Pulmonary artery endothelial cell (primary cell): ENCODE measurements around the gene FGD1. TPM values are rescaled to one million over a fixed set of nuclear protein-coding genes. Genes with fewer than 3 reads are reported as not detected.
"Not testable (repeated sequence)": the region's sequence is repeated elsewhere in the genome, so short reads cannot be mapped to it uniquely, and the experiment has no call there.

Experiments used
- DNase-seq: peaks from one replicate; pipeline ENCODE4 v3.0.0-alpha.2; 2011; ENCODE audit warnings: low read depth, low spot score
- total RNA-seq: library from RNA; depleted of rRNA; stranded (reverse); fragments of >200 nt; gene quantifications from 2 replicates; pipeline ENCODE4 v1.2.3, GENCODE V29; 2014

The FGD1 gene
- total RNA-seq, result 2.3 and 2.7 TPM in 2 replicates

DNA sequence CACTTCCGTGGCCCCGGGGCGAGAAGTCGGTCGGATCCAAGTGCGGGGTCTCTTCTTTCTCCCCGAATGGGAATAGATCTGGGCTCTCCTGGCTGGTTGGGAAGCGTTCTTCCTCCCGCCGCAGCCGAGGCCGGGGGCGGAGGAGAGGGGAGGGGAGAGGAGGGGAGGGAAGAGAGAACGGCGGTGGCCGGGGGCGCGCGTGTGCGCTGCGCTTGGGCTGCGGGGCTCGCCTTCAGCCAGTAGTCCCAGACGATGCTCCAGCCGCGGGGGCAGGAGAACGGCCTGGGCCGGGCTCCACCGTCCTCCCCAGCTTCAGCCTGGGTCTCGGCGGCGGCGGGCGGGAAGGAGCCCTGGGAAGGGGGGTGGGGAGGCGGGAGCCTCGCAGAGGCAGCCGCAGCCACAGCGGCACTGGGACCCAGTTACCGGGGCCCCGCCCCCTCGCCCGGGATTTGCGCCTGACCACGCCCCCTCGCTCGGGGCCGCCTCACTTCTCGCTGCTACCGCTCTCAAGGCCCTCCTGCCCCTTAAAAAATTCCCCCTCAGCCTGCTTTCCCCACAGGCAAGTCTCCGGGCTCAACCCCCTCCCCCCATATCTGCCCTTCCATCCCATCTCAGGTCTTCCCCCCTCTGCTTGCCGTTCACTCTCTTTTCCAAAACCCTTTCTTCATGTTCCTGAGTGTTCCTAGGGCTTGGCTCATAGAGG, at the start of gene FGD1:
FGD1 (minus strand) TSS at position 421 of the 703 bp plus-strand sequence. CDS start 802 bp downstream, outside the sequence.
- DNase-seq, result no peak

DNA sequence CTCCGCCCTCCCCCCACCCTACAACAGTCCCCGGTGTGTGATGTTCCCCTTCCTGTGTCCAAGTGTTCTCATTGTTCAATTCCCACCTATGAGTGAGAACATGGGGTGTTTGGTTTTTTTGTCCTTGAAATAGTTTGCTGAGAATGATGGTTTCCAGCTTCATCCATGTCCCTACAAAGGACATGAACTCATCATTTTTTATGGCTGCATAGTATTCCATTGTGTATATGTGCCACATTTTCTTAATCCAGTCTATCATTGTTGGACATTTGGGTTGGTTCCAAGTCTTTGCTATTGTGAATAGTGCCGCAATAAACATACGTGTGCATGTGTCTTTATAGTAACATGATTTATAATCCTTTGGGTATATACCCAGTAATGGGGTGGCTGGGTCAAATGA, 46.2 kb upstream of the FGD1 start:
- not testable (repeated sequence) for DNase-seq

DNA sequence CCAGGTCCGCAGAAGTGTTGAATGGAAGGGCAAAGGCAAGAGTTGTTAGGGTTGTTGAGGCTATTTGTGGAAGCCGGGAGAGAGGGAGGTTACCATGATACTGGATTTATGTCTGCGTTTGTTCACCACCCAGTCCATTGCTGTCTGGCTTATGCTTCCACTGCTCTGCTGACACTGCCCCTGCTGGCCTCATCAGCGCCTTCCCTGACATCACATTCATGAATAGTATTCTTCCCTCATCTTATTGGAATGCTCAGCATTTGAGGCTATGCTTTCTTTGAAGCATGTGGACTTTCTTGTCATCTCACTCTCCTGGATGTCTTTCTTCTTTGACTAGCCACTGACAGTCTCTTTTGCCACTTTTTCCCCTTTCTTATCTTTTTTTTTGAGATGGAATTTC, 44.3 kb upstream of the FGD1 start:
- no peak for DNase-seq

DNA sequence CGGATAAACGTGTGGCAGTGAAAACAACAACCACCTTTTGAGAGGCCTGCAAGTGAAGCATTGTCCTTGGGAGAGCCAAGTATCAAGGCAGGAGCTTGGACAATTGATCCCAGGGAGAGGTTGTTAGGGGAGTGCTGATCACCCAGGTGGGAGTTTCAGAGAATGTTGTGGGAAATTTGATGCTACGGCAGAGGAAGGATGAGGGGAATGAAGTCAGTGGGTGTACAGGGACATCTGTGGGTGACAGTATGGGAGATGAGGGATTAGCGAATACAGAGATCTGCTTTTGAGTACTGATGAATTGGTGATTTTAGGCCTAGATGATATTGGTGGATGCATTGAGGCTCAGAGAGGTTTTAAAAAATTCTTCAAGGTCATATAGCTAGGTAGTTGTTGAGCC, 38.2 kb upstream of the FGD1 start:
- DNase-seq, result no peak

DNA sequence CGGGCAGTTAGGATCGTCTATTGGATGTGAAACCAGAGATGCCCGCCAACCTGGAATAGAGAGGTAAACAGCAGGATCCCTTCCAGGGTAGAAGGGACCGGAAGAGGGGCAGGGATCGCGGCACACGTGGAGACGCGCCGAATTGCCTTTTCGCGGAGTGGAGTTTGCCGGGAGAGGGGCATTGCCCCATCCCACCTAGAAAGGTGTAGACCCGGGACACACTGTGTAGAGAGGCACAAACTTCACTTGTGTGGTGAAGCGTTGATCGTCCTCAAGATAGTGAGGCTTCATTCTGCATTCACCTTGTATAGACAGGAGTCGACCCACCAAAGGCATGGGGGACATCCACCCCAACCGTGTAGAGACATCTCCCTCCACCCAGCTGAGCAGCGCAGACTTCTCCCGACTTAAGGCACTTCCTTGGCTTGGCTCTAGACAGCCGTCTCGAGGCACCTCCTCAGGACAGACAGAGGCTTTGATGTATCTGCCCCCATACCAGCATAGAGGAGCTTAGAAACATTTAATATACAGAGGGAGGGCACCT, 34.4 kb upstream of the FGD1 start:
- DNase-seq, result no peak

DNA sequence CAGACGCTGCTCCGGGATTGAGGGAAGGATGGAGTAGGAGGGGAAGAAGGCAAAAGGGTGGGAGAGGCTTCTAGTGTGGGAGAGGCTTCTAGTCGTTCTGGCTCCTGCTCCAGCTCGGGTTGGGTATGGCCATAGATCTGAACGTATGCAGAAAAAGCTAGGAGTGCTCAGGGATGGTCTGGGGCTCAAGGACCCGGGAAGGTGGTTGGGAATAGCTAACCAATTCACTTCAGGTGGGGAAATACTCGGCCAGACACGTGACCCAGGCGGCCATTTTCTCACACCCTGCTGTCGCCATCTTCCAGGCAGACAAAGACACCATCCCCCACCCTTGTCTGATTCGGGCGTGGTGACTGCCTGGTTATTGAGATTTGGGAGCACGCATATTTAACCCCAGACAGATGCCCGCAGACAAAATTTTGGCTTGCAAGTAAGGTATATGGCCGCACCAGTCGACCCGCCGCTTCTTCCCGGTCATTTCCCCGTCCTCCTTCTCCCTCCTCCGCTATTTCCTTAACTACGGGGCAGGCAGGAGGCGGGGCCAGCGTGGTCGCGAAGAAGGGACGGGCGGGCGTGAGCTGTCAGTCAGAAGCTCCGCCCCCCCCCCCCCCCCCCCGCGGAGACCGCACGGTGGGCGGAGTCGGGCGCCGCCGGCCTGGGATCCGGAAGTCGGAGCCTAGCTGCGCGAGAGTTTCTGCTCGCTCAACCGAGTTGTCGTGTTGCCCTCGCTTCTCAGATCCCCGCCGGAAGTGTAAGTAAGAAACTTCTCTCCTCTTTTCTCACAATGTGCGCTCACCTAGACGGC, 33.7 kb upstream of the FGD1 start, which contains the start of gene GNL3L:
GNL3L (plus strand) TSS at position 668 of the 805 bp plus-strand sequence. CDS start 2,348 bp downstream, outside the sequence.
- peak; percentile 37 for DNase-seq

DNA sequence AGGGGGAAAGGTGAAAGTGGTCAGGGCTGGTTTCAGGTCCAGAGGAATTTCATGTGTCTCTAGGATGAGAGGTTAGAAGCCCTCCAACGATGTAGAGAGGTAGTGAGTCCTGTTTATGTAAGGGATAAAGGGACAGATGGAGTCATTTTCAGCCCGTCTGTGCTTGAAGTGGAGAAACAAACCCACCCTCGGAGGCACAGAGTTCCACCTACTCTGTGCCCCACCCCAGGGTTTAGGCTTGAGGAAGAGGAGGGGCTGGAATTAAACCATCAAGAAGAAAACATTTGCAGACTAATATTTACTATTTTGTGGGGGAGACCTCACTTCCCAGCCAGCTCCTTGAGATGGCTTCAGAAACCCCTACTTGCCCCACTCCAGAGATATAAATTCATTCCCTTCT, 33.1 kb upstream of the FGD1 start:
- no peak for DNase-seq

DNA sequence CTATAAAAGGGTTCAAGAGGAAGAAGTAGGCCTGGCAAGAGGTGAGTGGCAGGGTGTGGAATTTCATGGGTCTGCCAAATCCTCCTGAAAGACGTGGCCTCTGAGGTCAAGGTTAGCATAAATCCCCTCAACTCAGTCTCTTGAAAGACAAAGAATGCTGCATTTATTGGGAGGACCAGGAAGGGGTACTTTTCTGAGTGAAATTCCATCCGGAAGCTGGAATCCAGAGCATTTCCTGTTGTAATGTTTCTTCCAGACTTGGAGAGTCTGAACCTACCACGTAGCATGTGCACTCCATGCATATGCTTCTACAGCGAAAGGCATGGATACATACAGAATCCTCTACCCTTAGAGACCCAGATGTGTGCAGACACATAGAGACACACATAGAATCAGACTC, 13.4 kb upstream of the FGD1 start:
- DNase-seq, result peak; percentile 49

DNA sequence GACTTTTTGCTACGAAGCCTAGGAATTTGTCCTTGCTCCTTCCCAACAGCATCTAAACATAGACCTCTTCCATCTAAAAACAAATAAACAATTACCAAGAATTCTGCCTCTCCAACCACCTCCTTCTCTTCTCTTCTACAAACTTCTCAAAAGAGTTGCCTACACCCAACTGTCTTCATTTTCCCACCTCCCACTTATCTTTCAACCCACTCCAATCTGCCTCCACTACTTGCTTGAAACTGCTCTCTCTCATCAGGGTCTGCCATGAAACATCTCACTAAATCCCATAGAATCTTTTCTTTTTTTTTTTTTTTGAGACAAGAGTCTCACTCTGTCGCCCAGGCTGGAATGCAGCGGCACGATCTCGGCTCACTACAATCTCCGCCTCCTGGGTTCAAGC, 902 bp upstream of the FGD1 start:
- no peak for DNase-seq

DNA sequence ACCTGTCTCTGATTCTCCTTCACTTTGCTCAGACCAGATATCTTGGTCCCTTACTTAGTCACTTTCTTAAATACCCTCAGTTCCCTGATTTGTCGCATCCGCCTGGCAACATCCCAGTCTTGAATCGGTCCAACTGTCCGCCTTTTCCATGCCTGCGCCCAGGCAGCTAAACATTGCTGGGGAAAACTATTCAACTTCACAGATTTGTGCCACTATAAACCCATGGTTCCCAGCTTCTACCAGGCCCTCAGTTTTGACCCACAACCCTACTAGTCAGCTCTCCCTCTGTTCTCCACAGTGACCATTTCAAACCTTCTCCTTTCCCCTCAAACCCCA, 451 bp upstream of the FGD1 start:
- no peak for DNase-seq

DNA sequence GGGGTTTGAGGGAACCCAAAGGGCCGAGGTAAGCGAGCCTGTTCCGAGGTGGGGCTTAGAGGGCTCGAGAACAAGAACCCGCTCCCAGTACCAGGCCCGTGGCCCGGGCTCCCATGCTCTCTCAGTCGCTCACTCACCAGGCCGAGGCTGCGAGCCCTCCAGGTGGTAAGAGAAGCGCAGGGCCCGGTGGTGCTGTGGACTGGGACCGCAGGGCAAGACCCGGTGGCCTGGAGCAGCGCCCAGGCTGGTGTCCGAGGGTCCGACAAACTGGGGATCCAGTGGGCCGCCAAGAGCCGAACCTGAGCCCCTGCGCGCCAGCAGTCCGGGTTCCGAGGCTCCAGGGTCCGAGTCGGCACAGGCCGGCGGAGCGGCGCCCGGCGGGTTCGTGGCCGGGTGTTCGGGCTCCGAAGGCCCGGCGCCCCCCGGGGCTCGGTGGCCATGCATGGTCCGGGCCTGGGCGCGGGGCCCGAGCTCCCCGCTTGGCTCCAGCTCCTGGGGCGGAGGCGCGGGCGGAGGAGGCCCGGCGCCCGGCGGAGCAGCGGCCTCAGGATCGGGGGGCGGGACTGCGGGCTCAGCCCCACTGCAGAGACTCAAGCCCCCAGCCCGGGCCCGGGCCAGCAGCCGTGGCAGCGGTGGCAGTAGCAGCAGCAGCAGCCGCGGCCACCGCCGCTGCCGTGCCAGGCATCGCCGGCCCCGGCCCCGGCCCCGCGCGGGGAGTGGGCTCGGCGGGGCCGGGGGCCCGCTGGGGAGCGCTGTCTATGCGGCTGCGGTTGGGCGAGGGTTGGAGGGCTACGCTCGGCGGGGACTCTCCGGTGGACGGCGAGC, 833 bp downstream of the FGD1 start:
- no peak for DNase-seq

DNA sequence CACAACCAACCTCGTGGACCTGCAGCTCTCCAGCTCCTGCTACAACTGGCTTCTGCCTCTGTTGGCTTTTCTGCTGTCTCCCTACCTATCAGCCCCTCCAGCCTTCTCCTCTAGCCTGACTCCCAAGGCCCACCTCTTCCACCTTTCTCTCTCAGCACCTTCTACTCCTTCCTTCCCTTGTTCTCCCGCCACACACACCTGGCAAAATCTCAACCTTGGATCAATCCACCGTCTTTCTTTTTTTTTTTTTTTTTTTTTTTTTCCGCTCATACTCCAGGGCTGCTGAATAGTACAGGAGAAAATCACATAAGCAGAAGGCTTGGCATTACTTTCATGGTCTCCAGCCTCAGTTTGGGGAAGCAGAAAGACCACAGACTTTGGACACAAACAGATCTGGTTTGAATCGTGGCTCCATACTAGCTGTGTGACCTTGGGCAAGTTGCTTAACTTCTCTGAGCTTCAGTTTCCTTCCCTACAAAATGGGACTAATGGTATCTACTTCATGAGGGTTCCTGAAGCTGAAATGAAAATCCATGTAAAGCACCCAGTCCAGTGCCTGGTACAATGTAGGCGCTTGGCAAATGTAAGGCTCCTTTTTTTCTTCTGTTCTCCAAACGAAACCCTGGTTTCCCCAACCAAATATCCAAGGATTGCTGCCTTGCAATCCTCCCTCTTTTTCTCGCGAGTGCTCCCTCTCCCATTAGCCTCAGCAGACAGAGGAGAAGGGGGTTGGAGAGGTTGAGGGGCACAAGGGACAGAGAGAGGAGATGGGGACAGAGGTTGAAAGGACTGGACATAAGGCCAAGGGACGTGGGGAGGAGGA, 1.7 kb downstream of the FGD1 start:
- DNase-seq, result no peak

DNA sequence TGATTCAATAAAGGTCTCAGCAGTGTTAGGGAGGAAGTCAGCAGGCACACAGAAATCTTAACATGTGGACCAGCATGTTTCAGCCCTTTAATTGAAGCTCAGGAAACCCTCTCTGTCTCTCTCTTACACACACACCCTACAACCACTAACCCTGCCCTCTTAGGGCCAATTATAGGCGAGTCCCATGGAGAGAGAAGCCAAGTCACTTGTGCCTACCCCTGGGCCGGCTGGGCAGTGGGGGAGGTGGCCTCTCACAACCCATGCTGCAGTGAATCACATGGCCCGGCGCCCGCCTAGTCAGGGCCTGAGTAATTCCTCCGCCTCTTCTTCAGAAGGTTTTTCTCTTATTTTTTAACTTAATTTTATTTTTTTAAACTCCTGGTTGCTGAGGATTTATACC, 3.7 kb downstream of the FGD1 start:
- DNase-seq, result no peak

DNA sequence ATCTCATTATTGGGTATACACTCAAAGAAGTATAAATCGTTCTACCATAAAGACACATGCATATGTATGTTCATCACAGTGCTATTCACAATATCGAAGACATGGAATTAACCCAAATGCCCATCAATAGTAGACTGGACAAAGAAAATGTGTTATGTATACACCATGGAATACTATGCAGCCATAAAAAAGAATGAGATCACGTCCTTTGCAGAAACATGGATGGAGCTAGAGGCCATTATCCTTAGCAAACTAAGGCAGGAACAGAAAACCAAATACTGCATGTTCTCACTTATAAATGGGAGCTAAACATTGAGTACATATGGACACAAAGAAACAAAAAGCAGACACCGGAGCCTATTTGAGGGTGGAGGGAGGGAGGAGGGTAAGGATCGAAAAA, 6.2 kb downstream of the FGD1 start:
- not testable (repeated sequence) for DNase-seq

DNA sequence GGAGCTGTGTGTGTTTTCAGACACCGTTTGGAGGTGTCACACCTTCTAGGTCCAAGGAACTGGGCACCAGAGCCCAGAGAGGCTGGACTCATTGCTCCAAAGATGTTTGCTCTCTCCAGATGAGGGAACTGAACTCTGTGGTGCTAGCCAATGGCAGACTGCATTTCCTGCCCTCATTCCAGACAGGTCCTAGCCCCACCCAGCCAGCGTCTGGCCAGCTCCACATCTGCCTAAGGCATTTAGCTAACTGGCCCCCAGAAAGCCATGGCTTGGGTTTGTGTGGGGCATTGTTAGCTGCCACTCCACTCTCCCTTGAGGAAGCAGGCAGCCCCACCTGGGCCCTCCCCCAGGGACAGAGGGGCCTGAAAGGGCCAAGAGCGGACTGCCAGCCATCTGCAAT, 11.4 kb downstream of the FGD1 start:
- DNase-seq, result no peak

DNA sequence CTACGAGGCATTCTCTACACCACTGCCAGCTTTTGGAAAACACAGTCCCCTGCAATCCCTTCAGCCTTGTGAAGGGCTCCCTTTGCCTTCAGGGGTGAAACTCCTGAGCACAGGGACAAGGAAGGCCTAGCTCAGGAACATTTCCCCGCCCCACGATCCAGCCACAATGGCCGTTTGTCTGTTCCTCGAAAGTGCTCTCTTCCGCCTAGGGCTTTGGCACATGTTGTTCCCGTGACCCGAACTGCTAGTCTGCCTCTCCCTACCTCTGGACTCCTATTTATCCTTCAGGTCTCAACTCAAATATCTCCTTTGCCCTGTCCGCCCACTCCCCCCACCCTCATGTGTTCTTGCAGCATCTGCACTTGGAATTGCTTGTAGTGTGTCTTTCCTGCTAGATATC, 12.1 kb downstream of the FGD1 start:
- DNase-seq, result no peak

DNA sequence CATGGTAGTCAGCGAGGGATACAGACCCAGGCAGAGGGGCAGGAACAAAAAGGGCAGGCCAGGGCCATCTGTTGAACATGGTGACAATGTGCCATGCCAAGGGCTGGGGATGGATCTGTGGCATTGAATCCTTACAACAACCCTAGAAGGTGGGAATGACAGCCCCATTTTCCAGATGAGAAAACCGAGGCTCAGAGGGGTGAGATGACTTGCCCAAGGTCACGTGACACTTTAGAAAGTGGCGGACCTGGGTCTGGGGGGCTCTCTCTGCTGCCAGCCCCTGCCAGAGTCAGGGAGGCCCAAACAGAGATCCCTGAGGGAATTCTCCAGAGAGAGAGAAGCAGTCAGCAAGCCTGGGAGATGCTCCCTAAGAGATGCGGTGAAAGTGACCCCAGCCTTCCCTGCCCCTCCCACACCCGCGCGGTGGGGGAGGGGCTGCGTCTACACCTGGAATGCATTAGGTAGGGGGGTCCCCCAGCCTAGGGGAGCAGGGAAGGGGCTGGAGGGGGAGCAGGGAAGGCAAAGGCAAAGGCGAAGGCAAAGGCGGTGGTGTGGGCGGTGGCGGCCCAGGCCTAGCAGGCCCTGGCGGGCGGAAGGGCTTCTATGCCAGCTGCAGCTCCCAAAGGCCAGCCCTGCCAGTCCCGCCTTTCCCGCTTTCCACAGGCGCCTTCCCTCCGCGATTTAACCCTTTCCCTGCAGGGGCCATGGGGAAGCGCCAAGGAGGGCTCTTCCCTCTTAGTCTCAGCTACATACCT, 13.0 kb downstream of the FGD1 start:
- no peak for DNase-seq

DNA sequence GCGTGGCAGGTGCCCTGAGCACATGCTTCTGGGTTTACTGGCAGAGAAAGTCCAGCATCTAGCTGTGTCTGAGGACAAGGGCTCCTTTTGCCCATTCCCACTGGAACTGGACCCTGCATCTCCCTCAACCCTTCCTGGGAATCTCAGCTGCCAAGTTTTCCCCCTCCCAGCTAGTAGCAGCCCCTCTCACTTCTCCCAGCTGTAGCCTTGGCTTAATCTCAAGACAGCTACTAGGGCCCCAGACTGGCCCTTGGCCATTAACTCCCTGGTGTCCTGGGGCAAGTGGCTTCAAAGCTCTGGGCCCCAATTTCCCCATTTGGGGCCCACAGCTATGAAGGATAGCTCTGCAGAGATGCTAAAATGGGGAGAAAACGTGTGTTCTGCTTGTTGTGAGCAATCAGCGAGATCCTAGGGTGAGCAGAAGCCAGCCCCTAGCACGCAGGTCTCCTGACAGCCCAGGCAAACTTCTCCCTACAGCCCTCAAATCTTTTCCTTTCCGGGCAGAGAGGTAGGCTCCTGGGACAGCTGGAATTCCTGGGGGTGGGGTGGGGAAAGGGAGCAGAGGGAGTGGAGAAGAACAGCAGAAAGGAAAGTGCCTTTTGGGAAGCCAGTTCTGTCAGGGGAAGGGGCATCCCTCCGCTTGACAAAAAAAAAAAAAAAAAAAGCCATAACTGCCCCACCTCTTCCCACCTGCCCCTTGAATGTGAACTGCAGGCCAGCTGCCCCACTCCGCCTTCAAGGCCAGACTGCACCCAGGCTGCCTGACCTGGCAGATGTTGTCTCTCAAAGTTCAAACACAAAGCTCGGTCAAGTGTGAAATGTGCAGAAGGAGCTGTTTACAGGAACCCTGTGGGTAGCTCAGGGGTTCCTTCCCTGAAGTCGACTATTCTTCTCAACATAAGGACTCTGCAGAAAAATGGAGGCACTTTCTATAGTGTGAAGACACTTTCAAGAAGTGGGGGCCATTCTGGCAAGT, 16.6 kb downstream of the FGD1 start:
- DNase-seq, result no peak
